Activated CD4-positive, alpha-beta T cell treated with anti-CD3 and anti-CD28 coated beads for 36 hours (primary cell): ENCODE measurements around the gene TAC4. TPM values are rescaled to one million over a fixed set of nuclear protein-coding genes. Genes with fewer than 3 reads are reported as not detected.

ENCODE experiments used
- ATAC-seq: fragments of 200-7000 bp; cut with Tn5 transposase; one replicate; pipeline ENCODE4 v1.10.0; 2021; ENCODE audit warnings: mild to moderate bottlenecking, moderate library complexity
- CTCF ChIA-PET: fragments of 350-600 bp; sonication (Branson Sonifier 250); formaldehyde crosslinking; loops from one replicate; lab custom pipeline; 2021; ENCODE audit warnings: antibody characterized with exemption; lab: Charles Lee
- POLR2A ChIA-PET: fragments of 350-600 bp; sonication (Branson Sonifier 250); formaldehyde crosslinking; loops from one replicate; lab custom pipeline; 2021; ENCODE audit warnings: antibody characterized with exemption, inconsistent platforms; lab: Charles Lee
- DNase-seq: peaks from one replicate; pipeline ENCODE4 v3.0.0-alpha.2; 2020
- H3K27ac Mint-ChIP-seq: one replicate; pipeline ENCODE4 v1.8.0; 2021; ENCODE audit warnings: mixed read lengths
- H3K27me3 Mint-ChIP-seq: one replicate; pipeline ENCODE4 v1.8.0; 2021; ENCODE audit warnings: mixed read lengths
- H3K36me3 Mint-ChIP-seq: one replicate; pipeline ENCODE4 v1.8.0; 2021; ENCODE audit warnings: low read depth, mixed read lengths
- H3K4me1 Mint-ChIP-seq: one replicate; pipeline ENCODE4 v1.8.0; 2021; ENCODE audit warnings: mixed read lengths
- H3K4me3 Mint-ChIP-seq: one replicate; pipeline ENCODE4 v1.8.0; 2021; ENCODE audit warnings: mild to moderate bottlenecking, moderate library complexity, mixed read lengths
- H3K9me3 Mint-ChIP-seq: one replicate; pipeline ENCODE4 v1.8.0; 2021; ENCODE audit warnings: low read depth, mixed read lengths
- intact Hi-C, 2 experiments: fragments of 100-400 bp; cut with DNase I in 1 of 2; cut with micrococcal nuclease in 1 of 2; formaldehyde crosslinking; loops; one replicate each; pipeline versions ENCODE4 v1.14.2 to v1.15.1; 2022 to 2024; cut with DNase I, micrococcal nuclease
- total RNA-seq, 2 experiments: library from RNA; stranded (reverse); gene quantifications; one replicate each; pipeline ENCODE4 v1.2.3, GENCODE V29; 2021

The TAC4 gene
- total RNA-seq, 2 experiments from 2014 or later, result not detected

- H3K27me3 Mint-ChIP-seq, result no peaks in the 10 kb centered on the region
- ChIA-PET CTCF (interaction anchor here (0.5 to 0.9 kb wide), 3 partner anchors 18 to 247 kb away, joined by 3 read pairs; no protein-coding TSS in a partner anchor), POLR2A (no interaction called here)
- no peak overlapping the region for H3K4me3 Mint-ChIP-seq
- intact Hi-C loops, result no loop called here
- ATAC-seq (no peak), DNase-seq (no peak)
- H3K27ac Mint-ChIP-seq, result no peak overlapping the region
- peaks cover 29% of the 10 kb centered on the region for H3K4me1 Mint-ChIP-seq
- H3K36me3 Mint-ChIP-seq, result peaks cover 66% of the 10 kb centered on the region
- H3K9me3 Mint-ChIP-seq, result no peaks in the 10 kb centered on the region
Observed at GRCh38 chr17:49823614-49824013, 24.3 kb downstream of the TAC4 start.

DNA sequence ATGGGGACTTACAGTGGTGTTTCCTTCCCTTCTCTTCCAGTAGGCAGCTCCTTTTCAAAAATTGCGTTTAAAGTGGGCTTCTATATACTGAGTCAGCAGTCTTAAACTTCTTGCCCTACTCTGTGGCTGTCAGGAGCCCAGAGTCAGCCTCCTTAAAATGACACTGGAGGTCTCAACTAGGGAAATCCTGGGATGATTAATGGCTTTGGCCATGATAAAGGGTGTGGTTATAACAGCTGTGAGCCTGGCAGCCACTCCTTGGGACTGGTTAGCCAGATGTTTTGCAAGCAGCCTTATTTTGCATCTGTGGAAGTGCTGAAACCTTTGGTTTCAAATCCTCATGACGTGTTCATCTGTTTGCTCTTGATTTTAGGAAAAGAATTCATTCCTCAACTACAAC lies 25.0 kb downstream of the TAC4 start:
- DNase-seq (no peak), ATAC-seq (no peak)
- no peaks in the 10 kb centered on the region for H3K27me3 Mint-ChIP-seq
- peaks cover 65% of the 10 kb centered on the region for H3K36me3 Mint-ChIP-seq
- no peaks in the 10 kb centered on the region for H3K9me3 Mint-ChIP-seq
- ChIA-PET POLR2A (no interaction called here), CTCF (interaction anchor here (0.9 to 1.4 kb wide), 2 partner anchors 9 to 247 kb away, joined by 3 read pairs; no protein-coding TSS in a partner anchor)
- intact Hi-C loops, result no loop called here
- peaks cover 35% of the 10 kb centered on the region for H3K4me1 Mint-ChIP-seq
- no peak overlapping the region for H3K4me3 Mint-ChIP-seq
- no peak overlapping the region for H3K27ac Mint-ChIP-seq

- H3K4me3 Mint-ChIP-seq, result no peak overlapping the region
- DNase-seq, result no peak
- intact Hi-C loops, result no loop called here
- H3K4me1 Mint-ChIP-seq, result peaks cover 44% of the 10 kb centered on the region
- peaks cover 66% of the 10 kb centered on the region for H3K36me3 Mint-ChIP-seq
- H3K9me3 Mint-ChIP-seq, result no peaks in the 10 kb centered on the region
- no peak for ATAC-seq
- ChIA-PET CTCF (interaction anchor here (0.6 to 1.4 kb wide), 5 partner anchors 10 to 201 kb away, joined by 3 to 5 read pairs (median 3); no protein-coding TSS in a partner anchor), POLR2A (interaction anchor here (0.7 to 0.8 kb wide), 2 partner anchors 31 to 58 kb away, joined by 3 to 6 read pairs; partner anchors contain the start of gene FAM117A)
- no peak overlapping the region for H3K27ac Mint-ChIP-seq
- no peaks in the 10 kb centered on the region for H3K27me3 Mint-ChIP-seq
Observed at GRCh38 chr17:49821916-49822315, 26.0 kb downstream of the TAC4 start.

DNA sequence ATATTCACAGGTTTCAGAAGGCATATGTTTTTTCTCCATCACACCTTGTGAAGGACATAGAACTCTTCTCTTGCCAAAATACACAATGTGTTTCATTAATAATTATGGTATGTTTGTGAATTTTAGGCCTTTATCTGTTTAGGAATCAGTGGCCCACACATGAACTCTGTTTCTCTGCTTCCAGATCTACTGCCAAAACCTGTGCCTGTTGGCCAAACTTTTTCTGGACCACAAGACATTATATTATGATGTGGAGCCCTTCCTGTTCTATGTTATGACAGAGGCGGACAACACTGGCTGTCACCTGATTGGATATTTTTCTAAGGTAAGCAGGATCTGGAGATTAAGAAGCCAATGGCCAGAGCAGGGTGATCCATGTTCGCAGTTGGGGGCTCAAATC lies 26.4 kb downstream of the TAC4 start:
- ATAC-seq (no peak), DNase-seq (no peak)
- POLR2A ChIA-PET, result no interaction called here
- peaks cover 69% of the 10 kb centered on the region for H3K36me3 Mint-ChIP-seq
- no peaks in the 10 kb centered on the region for H3K9me3 Mint-ChIP-seq
- CTCF ChIA-PET, result interaction anchor here (0.7 to 1.0 kb wide), 3 partner anchors 13 to 177 kb away, joined by 3 read pairs; no protein-coding TSS in a partner anchor
- intact Hi-C loops, result no loop called here
- H3K4me3 Mint-ChIP-seq, result no peak overlapping the region
- peak overlapping the region; percentile 73 for H3K27ac Mint-ChIP-seq
- peaks cover 48% of the 10 kb centered on the region for H3K4me1 Mint-ChIP-seq
- no peaks in the 10 kb centered on the region for H3K27me3 Mint-ChIP-seq

- H3K36me3 Mint-ChIP-seq, result peaks cover 67% of the 10 kb centered on the region
- H3K27me3 Mint-ChIP-seq, result no peaks in the 10 kb centered on the region
- H3K4me1 Mint-ChIP-seq, result peaks cover 55% of the 10 kb centered on the region
- POLR2A ChIA-PET, result no interaction called here
- H3K4me3 Mint-ChIP-seq, result no peak overlapping the region
- DNase-seq, result no peak
- peak overlapping the region; percentile 73 for H3K27ac Mint-ChIP-seq
- no peaks in the 10 kb centered on the region for H3K9me3 Mint-ChIP-seq
- CTCF ChIA-PET, result interaction anchor here (0.6 to 1.0 kb wide), 3 partner anchors 14 to 1717 kb away, joined by 3 read pairs; no protein-coding TSS in a partner anchor
- intact Hi-C loops, result no loop called here
- no peak for ATAC-seq
Observed at GRCh38 chr17:49820773-49821172, 27.1 kb downstream of the TAC4 start.

- POLR2A ChIA-PET, result no interaction called here
- intact Hi-C loops, result no loop called here
- DNase-seq, result no peak
- H3K36me3 Mint-ChIP-seq, result peaks cover 72% of the 10 kb centered on the region
- CTCF ChIA-PET, result interaction anchor here (0.7 kb wide), 1 partner anchor 30 kb away, joined by 3 read pairs; no protein-coding TSS in a partner anchor
- H3K9me3 Mint-ChIP-seq, result no peaks in the 10 kb centered on the region
- peaks cover 65% of the 10 kb centered on the region for H3K4me1 Mint-ChIP-seq
- H3K27me3 Mint-ChIP-seq, result no peaks in the 10 kb centered on the region
- no peak overlapping the region for H3K4me3 Mint-ChIP-seq
- no peak overlapping the region for H3K27ac Mint-ChIP-seq
- no peak for ATAC-seq
Observed at GRCh38 chr17:49819651-49820050, 28.2 kb downstream of the TAC4 start.

DNA sequence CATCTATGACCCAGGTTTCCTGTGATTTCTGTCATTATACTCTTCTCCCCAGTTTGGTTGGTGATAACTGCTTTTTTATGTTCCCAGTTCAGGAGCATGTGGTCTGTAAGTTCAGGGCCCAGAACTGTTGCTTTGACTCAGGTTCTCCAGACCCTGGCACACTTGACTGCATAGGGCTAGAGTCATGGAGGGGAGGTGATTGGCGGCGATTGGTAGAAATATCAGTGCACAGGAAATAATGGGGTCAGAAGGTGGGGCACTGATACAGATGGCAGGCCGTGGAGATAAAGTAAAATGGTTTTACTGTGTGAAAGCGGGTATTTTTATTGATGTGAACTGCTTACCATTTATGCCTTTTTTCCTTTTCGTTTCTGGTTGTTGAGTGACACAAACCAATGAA lies 28.7 kb downstream of the TAC4 start:
- intact Hi-C loops, result no loop called here
- H3K4me3 Mint-ChIP-seq, result no peak overlapping the region
- no peaks in the 10 kb centered on the region for H3K27me3 Mint-ChIP-seq
- ChIA-PET CTCF (interaction anchor here (0.5 kb wide), 1 partner anchor 254 kb away, joined by 3 read pairs; no protein-coding TSS in a partner anchor), POLR2A (no interaction called here)
- peaks cover 70% of the 10 kb centered on the region for H3K36me3 Mint-ChIP-seq
- DNase-seq, result no peak
- H3K9me3 Mint-ChIP-seq, result no peaks in the 10 kb centered on the region
- peaks cover 70% of the 10 kb centered on the region for H3K4me1 Mint-ChIP-seq
- H3K27ac Mint-ChIP-seq, result peak overlapping the region; percentile 79
- no peak for ATAC-seq

- ATAC-seq (peak; percentile 96), DNase-seq (peak; percentile 60)
- Mint-ChIP-seq H3K36me3 (peaks cover 70% of the 10 kb centered on the region), H3K4me1 (peaks cover 74% of the 10 kb centered on the region), H3K9me3 (no peaks in the 10 kb centered on the region), H3K4me3 (no peak overlapping the region), H3K27me3 (no peaks in the 10 kb centered on the region), H3K27ac (peak overlapping the region; percentile 88)
- ChIA-PET CTCF (interaction anchor here (0.6 to 1.3 kb wide), 5 partner anchors 24 to 122 kb away, joined by 3 read pairs; partner anchors contain the start of gene SLC35B1), POLR2A (interaction anchor here (1.0 kb wide), 1 partner anchor 24 kb away, joined by 4 read pairs; no protein-coding TSS in a partner anchor)
- intact Hi-C loops, result no loop called here
Observed at GRCh38 chr17:49817993-49818392, 29.9 kb downstream of the TAC4 start.

GRCh38 chr17:49815761-49816281 lies 32.0 kb downstream of the TAC4 start:
- ATAC-seq (no peak), DNase-seq (no peak)
- peak overlapping the region; percentile 23 for H3K27ac Mint-ChIP-seq
- ChIA-PET CTCF (interaction anchor here (0.8 to 1.5 kb wide), 6 partner anchors 14 to 259 kb away, joined by 3 to 9 read pairs (median 3); no protein-coding TSS in a partner anchor), POLR2A (no interaction called here)
- intact Hi-C loops, result no loop called here
- no peak overlapping the region for H3K4me3 Mint-ChIP-seq
- H3K4me1 Mint-ChIP-seq, result peaks cover 62% of the 10 kb centered on the region
- peaks cover 63% of the 10 kb centered on the region for H3K36me3 Mint-ChIP-seq
- no peaks in the 10 kb centered on the region for H3K9me3 Mint-ChIP-seq
- no peaks in the 10 kb centered on the region for H3K27me3 Mint-ChIP-seq

DNA sequence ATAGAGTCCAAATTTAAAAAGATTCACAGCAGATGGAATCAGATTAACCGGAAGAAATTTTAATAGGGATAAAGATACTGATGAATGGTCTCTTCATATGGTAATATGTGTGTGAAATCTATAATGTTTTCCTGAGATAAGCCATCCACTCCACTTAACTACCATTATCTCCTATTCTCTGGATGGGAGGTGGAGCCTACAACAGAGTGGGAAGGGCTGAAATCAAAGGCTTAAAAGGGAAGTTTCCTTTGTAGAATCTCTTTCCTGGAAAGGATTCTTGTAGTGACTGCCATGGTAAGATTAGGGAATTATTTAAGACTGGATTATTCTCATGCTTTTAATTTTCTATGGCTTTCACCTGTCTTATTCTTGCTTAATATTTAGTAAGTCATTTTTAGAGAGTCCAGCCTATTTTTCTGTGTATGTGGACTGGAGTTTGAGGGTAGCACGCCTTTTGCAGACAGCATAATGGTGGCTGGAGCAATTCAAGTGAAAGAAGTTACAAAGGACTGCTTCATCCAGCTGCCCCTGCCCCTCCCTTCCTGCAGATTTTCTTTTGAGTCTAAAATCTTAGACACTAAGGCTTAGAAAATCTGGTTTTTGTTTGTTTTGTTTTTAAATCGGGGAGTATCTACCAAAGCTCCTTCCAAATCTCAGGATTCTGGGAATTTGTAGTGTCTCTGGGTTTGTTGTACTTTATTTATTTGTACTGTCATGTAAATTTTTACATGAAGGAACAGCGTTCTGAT lies 32.9 kb downstream of the TAC4 start:
- intact Hi-C loops, result no loop called here
- Mint-ChIP-seq H3K27me3 (no peaks in the 10 kb centered on the region), H3K9me3 (no peaks in the 10 kb centered on the region), H3K4me1 (peaks cover 59% of the 10 kb centered on the region), H3K4me3 (no peak overlapping the region), H3K36me3 (peaks cover 63% of the 10 kb centered on the region), H3K27ac (no peak overlapping the region)
- POLR2A ChIA-PET, result no interaction called here
- CTCF ChIA-PET, result interaction anchor here (1.0 to 1.5 kb wide), 4 partner anchors 15 to 258 kb away, joined by 3 to 9 read pairs (median 4); no protein-coding TSS in a partner anchor
- ATAC-seq (no peak), DNase-seq (no peak)

GRCh38 chr17:49809056-49809455 lies 38.8 kb downstream of the TAC4 start:
- POLR2A ChIA-PET, result no interaction called here
- no peak for ATAC-seq
- H3K4me3 Mint-ChIP-seq, result no peak overlapping the region
- H3K4me1 Mint-ChIP-seq, result peaks cover 35% of the 10 kb centered on the region
- H3K9me3 Mint-ChIP-seq, result no peaks in the 10 kb centered on the region
- H3K36me3 Mint-ChIP-seq, result peaks cover 51% of the 10 kb centered on the region
- CTCF ChIA-PET, result interaction anchor here (0.6 to 0.8 kb wide), 2 partner anchors 13 to 108 kb away, joined by 3 read pairs; no protein-coding TSS in a partner anchor
- no peak for DNase-seq
- peak overlapping the region; percentile 56 for H3K27ac Mint-ChIP-seq
- intact Hi-C loops, result no loop called here
- H3K27me3 Mint-ChIP-seq, result no peaks in the 10 kb centered on the region
